Dermis microvascular lymphatic vessel endothelial cell (primary cell): ENCODE results near the gene TFR2. TPM values are rescaled to one million over a fixed set of nuclear protein-coding genes. Genes with fewer than 3 reads are reported as not detected.

Experiments
- DNase-seq, 2 donors: peaks; one replicate each; pipeline versions ENCODE4 v3.0.0 to v3.0.0-alpha.2; 2010; ENCODE audit warnings: low read depth in 2 of 2
- total RNA-seq: library from RNA; depleted of rRNA; stranded (reverse); fragments of >200 nt; gene quantifications from 2 replicates; pipeline ENCODE4 v1.2.1, GENCODE V29; 2014

Gene TFR2
- total RNA-seq, 1 donor from 2014 or later = 0.26 TPM

DNA sequence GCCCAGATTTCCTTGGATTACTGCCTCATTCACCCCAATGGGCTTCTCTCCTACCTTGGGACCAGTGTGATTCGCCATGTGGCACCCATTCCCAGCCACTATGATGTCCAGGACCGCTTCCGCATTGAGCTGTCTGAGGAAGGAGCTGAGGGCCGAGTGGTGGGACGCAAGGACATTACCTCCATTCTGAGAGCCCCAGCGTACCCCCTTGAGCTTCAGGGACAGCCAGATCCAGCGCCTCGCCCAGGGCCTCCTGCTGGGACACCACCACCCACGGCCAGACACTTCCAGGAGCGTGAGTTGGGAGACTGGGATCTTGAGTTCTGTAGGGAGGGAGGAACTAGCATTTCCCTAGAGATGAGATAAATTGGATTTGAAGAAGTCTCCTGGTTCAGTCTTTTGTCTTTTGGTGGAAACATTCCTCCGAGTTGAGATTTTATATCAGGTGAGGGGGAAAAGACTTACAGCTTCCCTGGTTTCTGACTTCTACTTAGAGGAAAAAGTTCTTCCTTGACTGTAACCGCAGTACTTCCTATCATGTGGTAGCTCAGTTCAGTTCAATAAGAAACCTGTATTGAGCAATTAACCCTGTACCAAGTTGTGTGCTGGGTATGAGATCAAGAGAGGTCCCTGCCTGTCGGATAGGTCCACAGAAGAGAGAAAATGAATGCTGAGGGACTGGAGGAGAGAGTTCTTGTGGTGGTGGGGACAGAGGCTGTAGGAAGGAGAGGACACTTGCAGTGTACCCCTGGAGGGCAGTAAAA is 27.8 kb downstream of the TFR2 start:
- no peak for DNase-seq

DNA sequence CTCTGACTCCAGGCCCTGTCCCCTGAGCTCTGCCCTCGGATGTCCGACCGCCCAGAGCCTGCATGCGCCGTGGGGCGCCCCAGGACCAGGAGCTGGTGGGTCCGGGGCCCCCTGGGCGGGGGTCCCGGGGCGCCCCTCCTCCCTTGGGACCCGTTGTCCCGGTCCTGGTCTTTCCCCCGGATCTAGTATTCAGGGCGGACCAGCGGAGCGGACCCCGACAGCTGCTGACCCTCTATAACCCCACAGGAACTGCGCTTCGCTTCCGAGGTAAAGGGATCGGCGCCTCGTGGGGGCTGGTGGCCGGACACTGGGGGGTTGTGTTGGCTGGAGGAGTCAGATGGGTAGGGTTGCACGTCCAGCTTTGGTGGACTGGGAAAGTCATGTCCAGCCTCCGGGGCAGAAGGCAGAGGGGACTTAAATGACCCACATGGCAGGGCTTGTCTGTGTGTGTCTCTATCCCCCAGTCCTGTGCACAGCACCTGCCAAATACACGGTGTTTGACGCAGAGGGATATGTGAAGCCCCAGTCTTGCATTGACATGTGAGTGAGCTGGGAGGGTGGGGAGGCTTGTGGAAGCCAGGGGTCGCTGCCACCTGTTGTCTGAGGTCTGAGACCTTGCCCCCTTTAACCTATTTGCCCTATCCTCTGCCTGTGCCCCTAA is 28.5 kb downstream of the TFR2 start:
- peak in 1 of 2 donors; percentile 21 for DNase-seq

DNA sequence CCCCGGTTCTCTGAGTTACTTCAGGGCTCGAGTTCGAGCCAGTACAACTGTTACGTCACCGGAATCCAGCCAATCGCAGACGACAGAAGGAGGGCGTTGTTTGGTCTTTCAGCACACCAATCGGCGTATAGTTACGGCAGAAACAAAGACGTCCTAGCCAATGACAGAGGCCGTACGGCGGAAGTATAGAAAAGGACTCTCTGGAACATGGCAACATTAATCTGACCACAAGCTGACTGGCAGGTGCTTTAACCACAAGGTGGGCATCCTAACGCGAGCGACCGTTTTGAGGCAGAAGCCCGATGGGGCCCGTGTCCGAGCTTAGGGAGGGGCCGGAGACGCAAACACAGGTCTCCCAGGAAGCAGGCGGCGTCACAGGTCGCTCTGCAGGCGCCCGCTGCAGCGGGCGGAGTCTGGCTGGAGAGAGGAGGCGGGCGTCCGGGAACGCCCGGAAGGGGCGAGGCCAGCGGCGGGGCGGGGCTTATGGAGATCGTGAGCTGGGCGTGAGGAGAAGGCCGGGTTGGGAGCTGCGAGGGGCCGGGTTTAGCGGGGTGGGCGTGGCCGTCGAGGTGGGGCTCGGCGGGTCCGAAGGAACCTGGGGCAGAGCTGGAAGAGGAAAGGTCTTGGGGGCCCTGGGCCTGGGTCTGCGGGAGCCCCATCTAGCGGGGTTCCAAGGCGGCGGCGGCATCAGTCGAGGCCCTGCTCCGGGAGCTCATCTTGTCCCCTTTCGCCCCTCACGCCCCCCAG is 29.2 kb downstream of the TFR2 start, which contains the start of gene MOSPD3:
MOSPD3 (plus strand) TSS at position 558 of the 747 bp plus-strand sequence. CDS start 252 bp downstream, outside the sequence.
- peak; percentile 99 to 100 for DNase-seq

DNA sequence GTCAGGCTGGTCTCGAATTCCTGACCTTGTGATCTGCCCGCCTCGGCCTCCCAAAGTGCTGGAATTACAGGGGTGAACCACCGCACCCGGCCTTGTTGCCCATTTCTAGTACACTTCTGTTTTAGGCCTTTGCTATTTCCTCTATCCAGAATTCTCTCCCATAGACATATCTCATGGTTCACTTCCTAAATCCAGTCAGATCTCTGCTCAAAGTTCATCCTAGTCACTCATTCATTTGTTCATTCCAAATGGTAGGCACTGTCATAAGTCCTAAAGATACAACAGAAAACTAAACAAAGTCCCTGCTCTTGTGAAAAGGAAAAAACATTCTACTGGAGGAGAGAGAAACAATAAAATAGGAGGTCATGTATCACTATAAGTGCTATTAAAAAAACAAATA is 31.4 kb downstream of the TFR2 start:
- no peak for DNase-seq

DNA sequence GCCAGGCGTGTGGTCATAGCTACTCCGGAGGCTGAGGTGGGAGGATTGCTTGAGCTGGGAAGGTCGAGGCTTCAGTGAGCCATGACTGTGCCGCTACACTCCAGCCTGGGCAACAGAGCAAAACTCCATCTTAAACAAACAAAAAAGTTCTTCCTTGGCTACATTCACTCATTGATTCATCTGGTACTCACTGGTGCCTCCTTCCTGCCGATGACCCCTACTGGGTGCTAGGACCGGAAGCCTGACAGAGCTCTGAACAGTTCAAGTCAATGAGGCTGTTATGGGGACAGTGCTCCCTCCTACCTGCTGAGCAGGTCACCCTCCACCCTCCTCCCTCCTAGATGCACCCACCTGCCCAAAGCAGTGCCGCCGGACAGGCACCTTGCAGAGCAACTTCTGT is 34.2 kb downstream of the TFR2 start:
- DNase-seq = no peak

DNA sequence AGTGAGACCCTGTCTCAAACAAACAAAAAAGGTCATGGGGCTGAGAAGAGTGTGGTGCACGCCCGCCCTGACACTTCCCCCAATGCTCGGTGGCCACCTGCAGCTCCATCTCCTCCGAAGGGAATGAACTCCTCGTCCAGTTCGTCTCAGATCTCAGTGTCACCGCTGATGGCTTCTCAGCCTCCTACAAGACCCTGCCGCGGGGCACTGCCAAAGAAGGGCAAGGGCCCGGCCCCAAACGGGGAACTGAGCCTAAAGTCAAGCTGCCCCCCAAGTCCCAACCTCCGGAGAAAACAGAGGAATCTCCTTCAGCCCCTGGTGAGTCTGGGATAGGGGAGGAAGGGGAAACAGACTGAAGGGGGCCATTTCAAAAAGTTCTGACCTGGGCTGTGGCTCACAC is 35.0 kb downstream of the TFR2 start:
- DNase-seq = no peak

DNA sequence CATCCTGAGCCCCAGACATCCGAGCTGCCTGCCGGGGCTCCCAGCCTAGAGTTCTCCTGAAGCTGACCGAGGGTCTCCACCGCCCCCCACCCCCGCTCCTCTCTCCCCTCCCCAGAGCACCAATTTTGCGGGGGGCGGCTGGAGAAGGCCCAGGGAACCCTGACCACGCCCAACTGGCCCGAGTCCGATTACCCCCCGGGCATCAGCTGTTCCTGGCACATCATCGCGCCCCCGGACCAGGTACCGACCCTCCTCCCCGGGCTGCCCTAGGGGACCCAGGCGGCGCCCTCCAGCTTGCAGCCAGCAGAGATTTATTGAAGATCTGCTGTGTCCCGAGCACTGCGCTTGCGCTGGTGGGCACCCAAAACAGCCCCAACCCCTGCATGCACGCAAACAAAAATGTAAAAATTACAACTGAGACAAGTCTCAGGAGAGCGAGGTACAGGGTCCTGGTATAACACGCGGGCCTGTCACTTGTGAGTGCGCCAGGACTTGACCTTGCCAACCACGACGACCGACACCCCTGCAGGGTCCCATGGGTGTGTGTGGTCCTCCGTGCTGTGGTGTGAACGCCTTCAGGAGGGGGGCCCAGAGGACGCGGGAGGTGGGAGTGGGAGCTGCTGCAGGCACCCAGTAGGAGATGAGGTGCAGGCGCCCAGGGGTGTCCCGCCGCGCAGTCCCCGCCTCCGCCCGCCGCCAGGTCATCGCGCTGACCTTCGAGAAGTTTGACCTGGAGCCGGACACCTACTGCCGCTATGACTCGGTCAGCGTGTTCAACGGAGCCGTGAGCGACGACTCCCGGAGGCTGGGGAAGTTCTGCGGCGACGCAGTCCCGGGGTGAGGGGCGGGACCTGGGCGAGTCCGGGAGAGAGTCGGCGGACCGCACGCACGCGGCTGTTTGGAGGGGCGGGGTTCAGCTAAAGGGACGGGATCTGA is 36.1 kb downstream of the TFR2 start:
- peak in 1 of 2 donors; percentile 11 for DNase-seq

DNA sequence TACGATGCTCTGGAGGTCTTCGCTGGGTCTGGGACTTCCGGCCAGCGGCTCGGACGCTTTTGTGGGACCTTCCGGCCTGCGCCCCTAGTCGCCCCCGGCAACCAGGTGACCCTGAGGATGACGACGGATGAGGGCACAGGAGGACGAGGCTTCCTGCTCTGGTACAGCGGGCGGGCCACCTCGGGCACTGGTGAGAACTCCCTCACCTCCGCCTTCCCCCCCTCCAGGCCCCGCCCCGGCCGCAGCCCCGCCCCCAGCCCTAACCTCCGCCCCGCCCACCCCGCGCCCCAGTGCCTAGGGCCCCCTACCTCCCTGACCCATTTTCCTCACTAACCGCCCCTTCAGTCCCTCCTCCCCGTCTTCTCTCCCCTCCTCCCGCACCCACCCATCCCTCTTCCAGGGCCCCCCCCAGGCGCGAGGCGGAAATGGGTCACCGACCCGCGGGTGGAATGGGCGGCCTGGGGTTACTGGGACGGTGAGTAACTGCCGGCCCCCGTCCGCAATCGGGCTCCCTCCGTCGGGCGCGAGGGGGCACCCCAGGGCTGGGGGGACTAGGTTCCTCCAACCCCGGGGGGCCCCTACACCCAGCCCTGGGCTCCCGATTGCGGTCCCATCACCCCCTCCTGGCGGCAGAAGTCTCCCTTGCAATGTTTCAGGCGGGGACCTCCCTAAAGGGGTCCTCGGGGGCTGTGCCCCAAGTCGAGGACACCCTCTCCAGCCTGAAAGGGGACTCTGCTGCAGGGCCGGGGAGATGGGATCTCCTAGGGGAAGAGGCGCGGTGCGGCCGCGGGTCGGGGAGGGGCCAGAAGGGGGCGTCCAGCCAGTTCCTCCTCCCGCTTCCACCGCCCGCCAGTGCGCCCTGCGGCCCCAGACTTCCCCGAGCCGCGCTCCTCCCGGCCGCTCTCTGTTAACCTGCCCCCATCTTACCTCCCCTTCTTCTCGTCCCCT is 37.0 kb downstream of the TFR2 start:
- DNase-seq = peak in 1 of 2 donors; percentile 59

DNA sequence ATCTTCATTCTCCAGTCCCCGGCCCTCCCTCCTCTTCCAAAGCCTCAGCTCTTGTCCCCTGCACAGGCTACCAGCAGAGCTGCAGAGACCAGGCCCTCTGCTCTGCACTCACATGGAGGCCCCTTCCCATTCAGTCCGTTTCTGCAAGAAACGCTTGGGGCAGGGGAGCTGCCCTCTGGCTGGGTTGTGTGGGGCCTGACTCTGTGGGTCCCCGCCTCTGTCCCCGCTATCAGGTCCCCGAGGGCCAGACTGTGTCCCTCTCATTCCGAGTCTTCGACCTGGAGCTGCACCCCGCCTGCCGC is 37.7 kb downstream of the TFR2 start:
- DNase-seq = no peak

DNA sequence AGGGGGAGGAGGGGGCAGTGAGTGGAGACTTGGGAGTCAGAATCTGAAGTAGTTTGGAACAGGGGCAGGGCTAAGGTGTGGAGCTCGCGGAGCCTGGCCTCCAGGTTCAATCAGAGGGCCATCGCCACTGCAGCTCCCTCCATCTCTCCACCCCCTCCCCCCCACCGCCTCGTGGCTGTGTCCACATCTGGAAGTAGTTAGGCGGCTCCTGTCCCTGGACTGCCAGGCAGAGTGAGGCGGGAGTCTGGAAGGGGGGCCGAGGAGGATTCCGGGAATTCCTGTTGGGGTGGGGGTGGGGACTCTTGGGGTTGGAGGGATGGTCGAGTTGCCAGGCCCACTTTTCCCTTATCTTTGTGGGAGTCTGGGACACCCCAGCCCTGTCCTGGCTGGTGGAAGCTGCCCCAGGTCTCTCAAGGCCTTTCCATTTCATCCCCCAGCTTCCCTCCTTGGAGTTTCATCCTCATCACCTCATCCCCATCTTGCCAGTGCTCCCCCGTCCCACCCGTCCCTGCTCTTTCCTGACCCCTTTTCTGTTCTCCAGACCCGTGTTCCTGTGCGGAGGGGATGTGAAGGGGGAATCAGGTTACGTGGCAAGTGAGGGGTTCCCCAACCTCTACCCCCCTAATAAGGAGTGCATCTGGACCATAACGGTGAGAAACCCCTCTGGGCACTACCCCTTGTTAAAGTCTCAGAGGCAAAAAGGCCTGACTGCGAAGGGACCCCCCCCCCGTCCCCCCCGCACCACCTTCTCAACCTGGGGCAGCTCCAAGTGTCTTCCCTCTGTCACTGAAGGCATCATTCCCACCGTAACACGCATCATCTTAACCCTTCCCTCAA is 38.2 kb downstream of the TFR2 start:
- DNase-seq = no peak

DNA sequence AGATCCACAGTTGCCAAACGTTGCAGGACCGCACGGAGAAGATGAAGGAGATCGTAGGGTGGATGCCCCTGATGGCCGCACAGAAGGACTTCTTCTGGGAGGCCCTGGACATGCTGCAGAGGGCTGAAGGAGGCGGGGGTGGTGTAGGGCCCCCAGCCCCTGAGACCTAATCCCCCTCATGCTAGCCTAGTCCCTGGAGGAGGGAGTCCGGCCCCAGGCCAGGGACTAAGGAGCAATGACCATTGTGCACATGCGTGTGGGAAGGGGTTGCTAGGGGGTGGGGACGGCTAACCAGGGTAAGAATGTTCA is 40.7 kb downstream of the TFR2 start:
- no peak for DNase-seq

DNA sequence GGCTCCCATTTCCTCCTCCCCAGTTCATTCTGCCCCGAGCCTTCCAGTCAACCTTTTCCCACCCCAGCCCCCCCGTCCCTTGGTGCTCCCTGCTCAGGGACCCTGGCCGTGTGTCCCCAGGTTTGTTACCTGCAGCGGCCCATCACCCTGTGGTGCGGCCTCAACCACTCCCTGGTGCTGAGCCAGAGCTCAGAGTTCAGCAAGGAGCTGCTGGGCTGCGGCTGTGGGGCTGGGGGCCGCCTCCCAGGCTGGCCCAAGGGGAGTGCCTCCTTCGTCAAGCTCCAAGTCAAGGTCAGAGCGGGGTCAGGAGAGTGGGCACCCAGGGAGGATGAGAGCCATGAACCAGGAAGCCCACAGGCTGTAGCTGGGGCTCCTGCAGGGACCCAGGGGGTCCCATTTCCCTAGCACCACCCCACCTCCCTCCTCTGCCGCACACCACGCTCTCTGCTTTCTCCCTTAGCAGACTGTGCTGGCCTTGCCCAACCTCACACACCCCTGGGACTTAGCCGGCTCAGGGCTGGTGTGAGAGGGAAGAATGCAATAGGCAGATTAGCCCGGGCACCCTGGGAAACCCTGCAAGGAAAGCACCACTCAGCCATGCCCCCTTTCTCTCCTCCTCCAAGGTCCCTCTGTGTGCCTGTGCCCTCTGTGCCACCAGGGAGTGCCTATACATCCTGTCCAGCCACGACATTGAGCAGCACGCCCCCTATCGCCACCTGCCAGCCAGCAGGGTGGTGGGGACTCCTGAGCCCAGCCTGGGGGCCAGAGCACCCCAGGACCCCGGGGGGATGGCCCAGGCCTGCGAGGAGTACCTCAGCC is 41.2 kb downstream of the TFR2 start:
- no peak for DNase-seq

DNA sequence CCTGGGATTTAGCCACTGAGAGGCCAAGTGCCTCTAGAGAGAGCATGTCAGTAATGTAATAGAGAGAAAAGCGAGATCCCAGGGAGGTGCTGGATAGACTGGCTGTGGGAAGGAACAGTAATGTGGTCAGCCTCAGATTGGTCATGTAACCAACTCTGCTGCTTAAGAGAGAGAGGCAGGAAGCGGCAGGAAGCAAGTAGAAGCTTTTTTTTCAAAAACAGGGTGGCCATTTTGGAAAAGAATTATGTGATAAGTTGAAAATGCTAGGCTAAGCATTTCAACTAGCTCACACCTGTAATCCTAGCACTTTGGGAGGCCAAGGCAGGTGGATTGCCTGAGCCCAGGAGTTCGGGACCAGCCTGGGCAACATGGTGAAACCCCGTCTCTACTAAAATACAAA is 42.9 kb downstream of the TFR2 start:
- DNase-seq = no peak

DNA sequence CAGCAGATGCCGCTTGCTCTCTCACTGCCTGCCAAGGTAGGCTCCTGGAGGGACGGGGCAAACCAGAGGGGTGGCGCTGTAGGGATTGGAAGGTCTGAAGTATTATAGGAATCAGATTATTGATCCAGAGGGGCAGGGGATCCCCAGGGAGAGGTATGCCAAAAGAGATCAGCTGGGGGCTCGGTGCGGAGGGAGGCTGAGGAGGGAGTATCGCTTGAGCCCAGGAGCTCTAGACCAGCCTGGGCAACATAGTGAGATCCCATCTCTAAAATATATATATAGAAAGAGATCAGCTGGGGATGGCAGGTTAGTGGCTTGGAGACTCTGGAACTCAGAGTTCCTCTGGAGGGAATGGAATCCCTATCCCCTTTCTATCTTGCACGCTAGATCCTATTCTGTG is 46.2 kb downstream of the TFR2 start:
- DNase-seq = no peak

DNA sequence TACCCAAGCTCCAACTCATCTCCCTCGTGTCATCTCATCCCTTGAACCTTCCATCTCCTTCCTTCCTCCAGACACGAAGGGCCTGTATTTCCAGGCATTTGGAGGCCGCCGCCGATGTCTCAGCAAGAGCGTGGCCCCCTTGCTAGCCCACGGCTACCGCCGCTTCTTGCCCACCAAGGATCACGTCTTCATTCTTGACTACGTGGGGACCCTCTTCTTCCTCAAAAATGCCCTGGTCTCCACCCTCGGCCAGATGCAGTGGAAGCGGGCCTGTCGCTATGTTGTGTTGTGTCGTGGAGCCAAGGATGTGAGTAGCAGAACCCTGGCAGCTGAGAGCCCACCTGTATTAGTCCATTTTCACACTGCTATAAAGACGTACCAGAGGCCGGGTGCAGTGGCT is 49.8 kb downstream of the TFR2 start:
- DNase-seq = no peak

DNA sequence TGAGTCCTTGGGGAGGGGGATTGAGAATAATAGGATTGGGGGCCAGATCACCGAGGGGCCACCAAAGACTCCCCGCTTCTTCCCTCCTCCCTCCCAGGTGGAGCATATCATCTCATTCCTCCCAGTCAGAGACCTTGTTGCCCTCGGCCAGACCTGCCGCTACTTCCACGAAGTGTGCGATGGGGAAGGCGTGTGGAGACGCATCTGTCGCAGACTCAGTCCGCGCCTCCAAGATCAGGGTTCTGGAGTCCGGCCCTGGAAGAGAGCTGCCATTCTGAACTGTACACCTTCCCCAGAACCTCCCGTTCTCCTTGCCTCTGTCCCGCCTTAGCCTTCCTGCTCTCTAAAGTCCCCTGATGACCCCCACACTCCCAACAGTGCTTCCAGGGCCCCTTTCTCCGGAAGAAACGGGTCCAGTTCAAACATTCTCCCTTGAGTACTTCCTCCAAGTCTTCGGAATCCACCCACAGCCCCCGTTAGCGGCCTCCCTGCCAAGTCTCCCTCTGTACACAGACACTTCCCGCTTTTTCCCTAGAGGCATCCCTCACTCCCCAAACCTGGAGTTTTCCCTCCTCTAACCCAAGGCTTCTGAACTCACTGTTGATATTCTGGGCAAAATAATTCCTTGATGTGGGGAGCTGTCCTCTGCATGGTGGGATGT is 51.1 kb downstream of the TFR2 start:
- no peak for DNase-seq

DNA sequence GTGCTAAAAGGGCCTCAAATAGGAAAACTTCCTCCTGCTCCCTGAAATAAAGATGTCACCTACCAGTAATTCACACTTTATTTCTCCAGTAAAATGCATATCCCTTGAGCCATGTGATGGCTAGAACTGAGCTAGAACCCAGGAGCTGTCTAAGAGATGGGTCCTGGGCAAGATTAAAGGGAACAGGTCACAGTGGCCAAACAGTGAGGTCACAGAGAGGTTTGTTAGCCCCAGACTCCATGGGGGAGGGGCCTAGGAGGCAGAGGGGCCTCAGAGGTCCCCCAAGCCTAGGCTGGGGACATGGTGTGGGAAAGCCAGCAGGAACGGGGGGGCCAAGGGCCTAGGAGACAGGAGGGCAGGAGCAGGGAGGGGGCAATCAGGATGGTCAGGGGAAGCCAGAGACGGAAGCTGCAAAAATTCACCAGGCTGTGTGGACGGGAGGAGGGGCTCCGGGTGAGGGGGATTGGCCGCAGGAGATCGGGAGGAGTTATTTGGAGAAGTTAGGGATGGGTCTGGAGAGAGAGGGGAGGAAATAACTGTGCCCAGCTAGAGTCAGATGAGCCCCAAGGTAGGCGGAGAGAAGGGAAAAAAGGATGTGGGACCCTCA is 51.9 kb downstream of the TFR2 start:
- no peak for DNase-seq

DNA sequence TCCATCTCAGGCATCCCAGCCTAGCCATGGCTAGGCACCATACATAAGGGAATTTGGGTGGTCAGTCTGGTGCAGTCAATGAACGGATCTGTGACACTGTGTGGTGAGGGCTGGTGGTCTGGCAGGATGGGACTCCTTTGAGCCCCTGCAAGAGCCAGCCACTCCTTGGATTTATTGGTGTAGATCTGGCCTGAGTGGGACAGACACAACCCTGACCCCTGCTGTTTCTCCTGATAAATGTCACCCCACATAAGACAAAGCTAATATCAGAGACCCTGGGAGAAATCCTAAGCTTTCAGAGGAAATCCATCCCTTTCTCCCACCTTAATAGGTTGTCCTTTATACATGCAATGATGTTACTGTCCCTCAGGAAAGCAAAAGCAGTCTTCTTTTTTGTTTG is 52.9 kb downstream of the TFR2 start:
- DNase-seq = peak; percentile 18 to 58
